ENCODE data around the gene GALNS.

GALNS gene

GRCh38 chr16:88885693-88886280, 29.0 kb upstream of the GALNS start:
- Histone ChIP-seq H3K27me3 (ENCODE audit: control insufficient read depth, insufficient read depth, low read length) (no peaks in the 10 kb centered on the region), H3K9ac (no peak overlapping the region), H3K4me1 (no peaks in the 10 kb centered on the region), H3K79me2 (no peaks in the 10 kb centered on the region), H2AFZ (no peak overlapping the region), H3K9me3 (ENCODE audit: control insufficient read depth, low read length) (no peaks in the 10 kb centered on the region), H3K27ac (no peak overlapping the region), H3K4me3 (ENCODE audit: low read depth, low read length) (no peak overlapping the region), H3K4me2 (ENCODE audit: low read length) (no peak overlapping the region), H3K36me3 (ENCODE audit: control insufficient read depth, insufficient read depth, low read length) (no peaks in the 10 kb centered on the region)
- no peak for TF ChIP-seq CTCF (IDR thresholded peaks at IDR 0.05)

- no peaks in the 10 kb centered on the region for H3K27me3 ChIP-seq (ENCODE audit: control insufficient read depth, insufficient read depth, low read length)
- H3K9ac ChIP-seq: no peak overlapping the region
- H2AFZ ChIP-seq: no peak overlapping the region
- no peaks in the 10 kb centered on the region for H3K9me3 ChIP-seq (ENCODE audit: control insufficient read depth, low read length)
- H3K4me3 ChIP-seq (ENCODE audit: low read depth, low read length): no peak overlapping the region
- H3K4me1 ChIP-seq: no peaks in the 10 kb centered on the region
- no peak overlapping the region for H3K27ac ChIP-seq
- H3K36me3 ChIP-seq (ENCODE audit: control insufficient read depth, insufficient read depth, low read length): no peaks in the 10 kb centered on the region
- H3K4me2 ChIP-seq (ENCODE audit: low read length): no peak overlapping the region
- no peaks in the 10 kb centered on the region for H3K79me2 ChIP-seq
- TF ChIP-seq CTCF (IDR thresholded peaks at IDR 0.05): no peak
Observed at GRCh38 chr16:88884569-88885271, 28.0 kb upstream of the GALNS start.

- no peaks in the 10 kb centered on the region for H3K9me3 ChIP-seq (ENCODE audit: control insufficient read depth, low read length)
Observed at GRCh38 chr16:88883946-88884345, 27.2 kb upstream of the GALNS start.

GRCh38 chr16:88883117-88883895, 26.6 kb upstream of the GALNS start:
- Histone ChIP-seq H3K27ac (no peak overlapping the region), H3K79me2 (no peaks in the 10 kb centered on the region), H3K27me3 (ENCODE audit: control insufficient read depth, insufficient read depth, low read length) (no peaks in the 10 kb centered on the region), H3K4me2 (ENCODE audit: low read length) (no peak overlapping the region), H3K4me3 (ENCODE audit: low read depth, low read length) (no peak overlapping the region), H3K9ac (no peak overlapping the region), H3K36me3 (ENCODE audit: control insufficient read depth, insufficient read depth, low read length) (no peaks in the 10 kb centered on the region), H2AFZ (no peak overlapping the region), H3K4me1 (no peaks in the 10 kb centered on the region), H3K9me3 (ENCODE audit: control insufficient read depth, low read length) (no peaks in the 10 kb centered on the region)
- TF ChIP-seq CTCF (IDR thresholded peaks at IDR 0.05): no peak

More at GRCh38 chr16:88883946-88884345, 27.2 kb upstream of the GALNS start:
- H3K79me2 ChIP-seq: no peaks in the 10 kb centered on the region
- H3K36me3 ChIP-seq (ENCODE audit: control insufficient read depth, insufficient read depth, low read length): no peaks in the 10 kb centered on the region
- H3K9ac ChIP-seq: no peak overlapping the region
- H3K27ac ChIP-seq: no peak overlapping the region
- no peaks in the 10 kb centered on the region for H3K27me3 ChIP-seq (ENCODE audit: control insufficient read depth, insufficient read depth, low read length)
- H3K4me1 ChIP-seq: no peaks in the 10 kb centered on the region
- no peak overlapping the region for H3K4me2 ChIP-seq (ENCODE audit: low read length)
- H3K4me3 ChIP-seq (ENCODE audit: low read depth, low read length): no peak overlapping the region
- H2AFZ ChIP-seq: no peak overlapping the region
- TF ChIP-seq CTCF (IDR thresholded peaks at IDR 0.05): no peak

All from parathyroid adenoma (tissue), 2 donors.